Measurements from ENCODE around the gene NEK6.

Gene NEK6

DNA sequence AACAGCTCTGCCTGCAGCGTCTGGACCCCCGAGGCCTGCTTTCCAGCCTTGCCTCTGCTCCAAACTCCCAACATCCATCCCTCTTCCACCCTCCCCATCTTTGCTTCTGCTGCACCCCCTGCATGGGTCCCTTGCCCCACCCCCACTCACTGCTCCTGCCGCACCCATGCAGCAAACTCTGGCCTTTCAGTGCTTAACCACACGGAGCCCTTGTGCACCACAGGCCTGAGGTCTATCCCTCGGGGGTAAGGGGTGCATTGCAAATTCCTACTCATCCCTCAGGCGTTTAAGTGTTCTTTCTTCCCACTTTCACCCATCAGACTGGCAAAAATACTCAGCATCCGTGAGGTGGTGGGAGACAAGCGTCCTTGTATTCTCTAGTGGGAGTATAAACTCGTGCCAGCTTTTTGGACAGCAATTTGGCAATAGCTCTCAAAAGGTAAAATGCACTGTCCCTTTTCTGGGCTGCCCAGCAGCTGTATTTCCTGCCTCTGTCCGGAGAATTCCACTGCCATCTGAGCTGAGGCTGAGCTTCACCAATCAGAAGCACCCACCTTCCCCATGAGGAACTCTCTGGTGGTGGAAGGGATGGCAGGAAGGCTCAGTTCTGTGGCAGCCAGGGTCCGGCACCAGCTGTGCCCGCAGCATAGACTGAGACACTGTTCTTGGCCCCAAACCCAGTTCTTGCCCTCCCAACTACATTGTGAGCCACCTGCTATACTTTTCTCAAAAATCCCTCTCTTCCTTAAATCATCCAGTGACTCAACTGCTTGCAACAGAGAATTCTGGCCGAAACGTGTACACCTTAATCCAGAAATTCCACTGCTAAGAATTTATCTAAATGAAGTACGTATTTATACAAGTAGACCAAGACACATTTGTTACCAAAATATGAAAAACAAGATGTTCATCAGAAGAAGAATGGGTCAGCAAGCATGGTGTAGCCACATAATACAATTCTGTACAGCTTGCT, 142.5 kb downstream of the NEK6 start:
- DNase-seq (ENCODE audit: low read depth in 2 of 2) = no peak
